HCT116 (cell line): ENCODE results near the gene SARNP. TPM values are rescaled to one million over a fixed set of nuclear protein-coding genes. Genes with fewer than 3 reads are reported as not detected.

ENCODE experiments used
- ATAC-seq: fragments of 200-7000 bp; cut with Tn5 transposase; 2 replicates; pipeline ENCODE4 v1.9.1; 2020; ENCODE audit warnings: mild to moderate bottlenecking, moderate library complexity
- BruUV-seq: library from RNA; stranded (reverse); fragments of 400-500 nt; replicated peaks from 2 replicates; lab custom pipeline; 2021; lab: Mats Ljungman, UMichigan
- CTCF ChIA-PET: fragments of 300-600 bp; sonication (Branson Sonifier 250); formaldehyde crosslinking; loops from one replicate; lab custom pipeline; 2021; ENCODE audit warnings: antibody characterized with exemption; lab: Charles Lee
- POLR2A ChIA-PET: fragments of 300-600, 350-600 bp; sonication (Branson Sonifier 250); formaldehyde crosslinking; loops from one replicate; lab custom pipeline; 2021; ENCODE audit warnings: antibody characterized with exemption; lab: Charles Lee
- RAD21 ChIA-PET, 2 experiments: fragments of 300-600 bp; sonication (Branson Sonifier 250); formaldehyde crosslinking; loops; one replicate each; lab custom pipeline; 2023; ENCODE audit warnings: low total read pairs in 2 of 2; ENCODE audit not compliant: uncharacterized antibody in 2 of 2, unreplicated experiment in 2 of 2, low non-redundant PET in 1 of 2; lab: Charles Lee
- DNase-seq: peaks from one replicate; pipeline ENCODE4 v3.0.0-alpha.2; 2010; ENCODE audit warnings: low read depth, low spot score
- H2AFZ ChIP-seq: fragments of 200-600 bp; shearing (Covaris generic), sonication (generic); 2 replicates; pipeline ENCODE4 v1.6.1; 2017; ENCODE audit warnings: low read depth, mixed run types, mixed read lengths, antibody characterized with exemption, low read length; ENCODE audit not compliant: poor library complexity, severe bottlenecking
- H3K27ac ChIP-seq: 2 replicates; pipeline ENCODE4 v1.5.1; 2012; ENCODE audit warnings: low read depth, low read length
- H3K27me3 ChIP-seq: fragments of 200-600 bp; sonication (generic); 2 replicates; pipeline ENCODE4 v1.6.1; 2016; ENCODE audit warnings: mixed run types, low read length, mixed read lengths; ENCODE audit not compliant: insufficient read depth
- H3K36me3 ChIP-seq, 2 experiments: fragments of 200-500 bp in 1 of 2; fragments of 200-600 bp in 1 of 2; sonication (Bioruptor generic) in 1 of 2; sonication (generic) in 1 of 2; 2 replicates each; pipeline versions ENCODE4 v1.5.1 to v1.6.1; 2014 to 2016; ENCODE audit warnings: low read length in 2 of 2, inconsistent platforms in 1 of 2, mixed read lengths in 1 of 2, mixed run types in 1 of 2; ENCODE audit not compliant: insufficient read depth in 2 of 2, control insufficient read depth in 1 of 2
- H3K4me1 ChIP-seq, 2 experiments: fragments of 200-600 bp in 1 of 2; sonication (generic) in 1 of 2; 2 replicates each; pipeline versions ENCODE4 v1.5.1 to v1.6.1; 2012 to 2017; ENCODE audit warnings: low read length in 2 of 2, inconsistent platforms in 1 of 2, mild to moderate bottlenecking in 1 of 2, mixed read lengths in 1 of 2, mixed run types in 1 of 2, moderate library complexity in 1 of 2; ENCODE audit not compliant: insufficient read depth in 2 of 2, control insufficient read depth in 1 of 2
- H3K4me2 ChIP-seq: fragments of 200-600 bp; sonication (generic); 2 replicates; pipeline ENCODE4 v1.6.1; 2017; ENCODE audit warnings: mixed run types, low read length, mixed read lengths
- H3K4me3 ChIP-seq, 2 experiments: fragments of 200-600 bp in 1 of 2; sonication (generic) in 1 of 2; replicated peaks in 1 of 2; 2 replicates each; pipeline ENCODE4 v1.5.1; 2011 to 2016; ENCODE audit warnings: low read length in 2 of 2, control low read depth in 1 of 2, low read depth in 1 of 2, mild to moderate bottlenecking in 1 of 2, mixed read lengths in 1 of 2, mixed run types in 1 of 2
- H3K79me2 ChIP-seq: fragments of 200-600 bp; sonication (generic); 2 replicates; pipeline ENCODE4 v1.6.1; 2017; ENCODE audit warnings: mild to moderate bottlenecking, mixed run types, low read length, moderate library complexity, mixed read lengths; ENCODE audit not compliant: insufficient read depth
- H3K9ac ChIP-seq: fragments of 200-600 bp; sonication (generic); 2 replicates; pipeline ENCODE4 v1.6.1; 2016; ENCODE audit warnings: low read length, mixed read lengths
- H3K9me2 ChIP-seq: fragments of 200-600 bp; sonication (generic), shearing (Covaris generic); 2 replicates; pipeline ENCODE4 v1.6.1; 2017; ENCODE audit warnings: mixed run types, mild to moderate bottlenecking, moderate library complexity; ENCODE audit not compliant: insufficient read depth
- H3K9me3 ChIP-seq, 2 experiments: fragments of 200-500 bp in 1 of 2; fragments of 200-600 bp in 1 of 2; sonication (Bioruptor generic) in 1 of 2; sonication (generic) in 1 of 2; 2 replicates each; pipeline ENCODE4 v1.6.1; 2014 to 2017; ENCODE audit warnings: low read length in 2 of 2, mixed read lengths in 2 of 2, inconsistent platforms in 1 of 2, low read depth in 1 of 2, mild to moderate bottlenecking in 1 of 2, mixed run types in 1 of 2, moderate library complexity in 1 of 2; ENCODE audit not compliant: control insufficient read depth in 1 of 2, insufficient read depth in 1 of 2
- H4K20me1 ChIP-seq: fragments of 200-600 bp; sonication (generic), shearing (Covaris generic); 2 replicates; pipeline ENCODE4 v1.6.1; 2017; ENCODE audit warnings: mixed run types, mild to moderate bottlenecking, moderate library complexity; ENCODE audit not compliant: insufficient read depth
- ATF3 ChIP-seq: IDR thresholded peaks from 2 replicates; pipeline ENCODE4 v1.6.1; 2012
- CEBPB ChIP-seq: IDR thresholded peaks from 2 replicates; pipeline ENCODE4 v1.6.1; 2012; ENCODE audit warnings: low read depth
- CTCF ChIP-seq, 3 experiments: fragments of 200-600 bp in 1 of 3; sonication (generic) in 1 of 3; IDR thresholded peaks in 2 of 3; conservative IDR thresholded peaks in 1 of 3; 2 replicates each; pipeline ENCODE4 v1.5.1; 2012 to 2017; ENCODE audit warnings: low read depth in 2 of 3, low read length in 2 of 3, antibody characterized with exemption in 1 of 3, borderline replicate concordance in 1 of 3, control low read depth in 1 of 3, mild to moderate bottlenecking in 1 of 3, mixed read lengths in 1 of 3, mixed run types in 1 of 3, moderate library complexity in 1 of 3; ENCODE audit not compliant: insufficient read depth in 1 of 3
- EGR1 ChIP-seq: IDR thresholded peaks from 2 replicates; pipeline ENCODE4 v1.6.1; 2012; ENCODE audit warnings: low read depth
- ELF1 ChIP-seq: IDR thresholded peaks from 2 replicates; pipeline ENCODE4 v1.6.1; 2012; ENCODE audit warnings: low read depth, borderline replicate concordance
- EZH2 ChIP-seq: fragments of 200-600 bp; sonication (generic); IDR thresholded peaks from 2 replicates; pipeline ENCODE4 v1.6.1; 2017; ENCODE audit warnings: antibody characterized with exemption, mixed run types
- EZH2phosphoT487 ChIP-seq: fragments of 200-600 bp; IDR thresholded peaks from 2 replicates; pipeline ENCODE4 v1.6.1; 2018; ENCODE audit warnings: antibody characterized with exemption, borderline replicate concordance
- JUND ChIP-seq: IDR thresholded peaks from 2 replicates; pipeline ENCODE4 v1.6.1; 2012
- MAX ChIP-seq: IDR thresholded peaks from 2 replicates; pipeline ENCODE4 v1.6.1; 2012
- POLR2AphosphoS5 ChIP-seq: IDR thresholded peaks from 2 replicates; pipeline ENCODE4 v1.6.1; 2011; ENCODE audit warnings: mild to moderate bottlenecking, low read depth, low read length, moderate library complexity
- RAD21 ChIP-seq: IDR thresholded peaks from 2 replicates; pipeline ENCODE4 v1.6.1; 2012; ENCODE audit warnings: low read depth, mild to moderate bottlenecking
- SIN3A ChIP-seq: IDR thresholded peaks from 2 replicates; pipeline ENCODE4 v1.6.1; 2012; ENCODE audit warnings: low read depth
- TCF7L2 ChIP-seq: IDR thresholded peaks from 2 replicates; pipeline ENCODE4 v1.7.0; 2011; ENCODE audit warnings: borderline replicate concordance, inconsistent platforms; ENCODE audit not compliant: insufficient read depth, insufficient read length; ENCODE audit errors: extremely low read depth
- YY1 ChIP-seq: IDR thresholded peaks from 2 replicates; pipeline ENCODE4 v1.6.1; 2011; ENCODE audit warnings: low read length, low read depth, moderate library complexity, mild to moderate bottlenecking; ENCODE audit not compliant: insufficient replicate concordance; ENCODE audit errors: extremely low read depth
- ZNF274 ChIP-seq: fragments of 200-500 bp; sonication (Bioruptor generic); IDR thresholded peaks from 2 replicates; pipeline ENCODE4 v1.6.1; 2014; ENCODE audit warnings: mild to moderate bottlenecking, low read depth, low read length, inconsistent platforms
- intact Hi-C: fragments of 100-400 bp; cut with micrococcal nuclease; formaldehyde crosslinking; loops from 2 replicates; pipeline ENCODE4 v1.10.0; 2022
- total RNA-seq: library from RNA; stranded (reverse); gene quantifications from one replicate; pipeline ENCODE4 v1.2.1, GENCODE V29; 2021; ENCODE audit not compliant: unreplicated experiment

Gene SARNP
- total RNA-seq, 1 experiment from 2014 or later = 82.4 TPM

- BruUV-seq = no TSS peak
- Histone ChIP-seq H3K27me3 (no peaks in the 10 kb centered on the region), H3K9me3 (no peaks in the 10 kb centered on the region), H2AFZ (no peak overlapping the region), H3K79me2 (no peaks in the 10 kb centered on the region), H3K27ac (no peak overlapping the region), H3K4me2 (no peak overlapping the region), H3K4me3 (no peak overlapping the region), H3K9me2 (no peaks in the 10 kb centered on the region), H3K4me1 (peaks cover 9 to 22% of the 10 kb centered on the region in 2 experiments), H3K36me3 (no peaks in the 10 kb centered on the region), H3K9ac (no peak overlapping the region), H4K20me1 (no peaks in the 10 kb centered on the region)
- ChIA-PET RAD21 (no interaction called here), CTCF (no interaction called here), POLR2A (interaction anchor here (1.8 kb wide), 1 partner anchor 10 kb away, joined by 8 read pairs; the partner anchor contains the start of gene DNAJC14)
- intact Hi-C loops = no loop called here
- ATAC-seq = no peak
- no peak for DNase-seq
- no peak for TF ChIP-seq RAD21
- TF ChIP-seq ELF1 = no peak
- no peak for TF ChIP-seq ZNF274
- TF ChIP-seq ATF3 = no peak
- TF ChIP-seq POLR2AphosphoS5 = no peak
- no peak for TF ChIP-seq EZH2phosphoT487
- no peak for TF ChIP-seq CTCF (IDR thresholded peaks at IDR 0.05 in 2 of 3, conservative IDR thresholded peaks at IDR 0.05 in 1 of 3; ENCODE audit: borderline replicate concordance in 1 of 3, insufficient read depth in 1 of 3, low read depth in 2 of 3, low read length in 2 of 3)
- no peak for TF ChIP-seq CEBPB
- TF ChIP-seq SIN3A = no peak
- no peak for TF ChIP-seq JUND
- no peak for TF ChIP-seq MAX
- no peak for TF ChIP-seq YY1
- no peak for TF ChIP-seq EGR1
- no peak for TF ChIP-seq EZH2
- TF ChIP-seq TCF7L2 = no peak
These were observed 22.0 kb upstream of the SARNP start for GRCh38 chr12:55839345-55840140.
